ENCODE results near the gene RBM4. TPM values are rescaled to one million over a fixed set of nuclear protein-coding genes. Genes with fewer than 3 reads are reported as not detected.

Gene RBM4
- total and polyA plus RNA-seq, 2 of the 4 experiments (the other 2 are of a cell fraction): 165 to 198 TPM

DNA sequence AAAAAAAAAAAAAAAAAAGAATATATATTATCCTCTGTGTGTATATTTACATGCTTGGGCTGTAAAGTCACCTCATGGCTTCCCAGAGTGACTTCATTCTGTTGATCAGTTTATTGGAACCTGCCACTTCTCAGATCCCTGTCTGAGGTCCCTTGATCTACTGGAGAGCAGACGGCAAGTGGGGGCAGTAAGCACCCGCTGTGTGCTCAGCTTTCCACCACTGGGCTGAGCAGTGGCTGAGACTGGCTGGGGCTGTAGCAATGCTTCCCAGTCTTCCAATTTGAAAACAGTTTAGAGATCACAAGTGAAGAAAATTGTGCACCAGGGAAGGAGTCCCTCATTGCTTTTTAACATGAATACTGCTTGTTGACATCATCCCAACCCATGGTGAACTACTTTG, 46.1 kb downstream of the RBM4 start:
- CTCF ChIA-PET: no interaction called here
- no peak for DNase-seq
- 60% methylated on average over 1 of the region's 2 CpGs; no CpG with 5 or more reads in 1 of the 2 experiments for WGBS, 2 experiments (ENCODE audit: extremely low coverage in 2 of 2, insufficient read length in 1 of 2)

More for the DNA sequence above, 46.1 kb downstream of the RBM4 start:
- H2BK20ac ChIP-seq (ENCODE audit: low read depth, low read length): no peak overlapping the region
- no peak overlapping the region for H4K5ac ChIP-seq (ENCODE audit: low read depth, low read length)
- no peak overlapping the region for H2BK120ac ChIP-seq (ENCODE audit: low read depth, low read length)
- H2AK9ac ChIP-seq (replicated peaks; ENCODE audit: low read depth, low read length, poor library complexity): no peak overlapping the region
- H3K36me3 ChIP-seq (ENCODE audit: control insufficient read depth, insufficient read depth, low read length): 0 out of 2 replicates have a peak, but pooled peaks cover 1% of the 10 kb centered on the region
- H3K18ac ChIP-seq (ENCODE audit: low read depth, low read length): no peak overlapping the region
- no peak overlapping the region for H3K4me3 ChIP-seq (ENCODE audit: insufficient read depth, low read depth, low read length)
- TF ChIP-seq, protein P1, sequence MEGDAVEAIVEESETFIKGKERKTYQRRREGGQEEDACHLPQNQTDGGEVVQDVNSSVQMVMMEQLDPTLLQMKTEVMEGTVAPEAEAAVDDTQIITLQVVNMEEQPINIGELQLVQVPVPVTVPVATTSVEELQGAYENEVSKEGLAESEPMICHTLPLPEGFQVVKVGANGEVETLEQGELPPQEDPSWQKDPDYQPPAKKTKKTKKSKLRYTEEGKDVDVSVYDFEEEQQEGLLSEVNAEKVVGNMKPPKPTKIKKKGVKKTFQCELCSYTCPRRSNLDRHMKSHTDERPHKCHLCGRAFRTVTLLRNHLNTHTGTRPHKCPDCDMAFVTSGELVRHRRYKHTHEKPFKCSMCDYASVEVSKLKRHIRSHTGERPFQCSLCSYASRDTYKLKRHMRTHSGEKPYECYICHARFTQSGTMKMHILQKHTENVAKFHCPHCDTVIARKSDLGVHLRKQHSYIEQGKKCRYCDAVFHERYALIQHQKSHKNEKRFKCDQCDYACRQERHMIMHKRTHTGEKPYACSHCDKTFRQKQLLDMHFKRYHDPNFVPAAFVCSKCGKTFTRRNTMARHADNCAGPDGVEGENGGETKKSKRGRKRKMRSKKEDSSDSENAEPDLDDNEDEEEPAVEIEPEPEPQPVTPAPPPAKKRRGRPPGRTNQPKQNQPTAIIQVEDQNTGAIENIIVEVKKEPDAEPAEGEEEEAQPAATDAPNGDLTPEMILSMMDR (conservative IDR thresholded peaks at IDR 0.05; ENCODE audit: low read depth, low read length): no peak
- TF ChIP-seq BHLHE40 (IDR thresholded peaks at IDR 0.05; ENCODE audit: low read depth, low read length) (no peak), CEBPB (IDR thresholded peaks at IDR 0.05; ENCODE audit: low read depth, low read length) (no peak), CHD1 (IDR thresholded peaks at IDR 0.05; ENCODE audit: low read depth, low read length) (no peak), MXI1 (IDR thresholded peaks at IDR 0.05; ENCODE audit: borderline replicate concordance, low read depth, low read length) (no peak), MAZ (IDR thresholded peaks at IDR 0.05; ENCODE audit: borderline replicate concordance, low read depth, low read length) (no peak), POLR2A (IDR thresholded peaks at IDR 0.05; ENCODE audit: low read depth, low read length) (no peak), MAFK (IDR thresholded peaks at IDR 0.05; ENCODE audit: low read depth, low read length) (no peak), RCOR1 (IDR thresholded peaks at IDR 0.05; ENCODE audit: insufficient replicate concordance, low read length) (no peak), RFX5 (IDR thresholded peaks at IDR 0.05; ENCODE audit: low read depth, low read length) (no peak)
- TF ChIP-seq, protein P2, sequence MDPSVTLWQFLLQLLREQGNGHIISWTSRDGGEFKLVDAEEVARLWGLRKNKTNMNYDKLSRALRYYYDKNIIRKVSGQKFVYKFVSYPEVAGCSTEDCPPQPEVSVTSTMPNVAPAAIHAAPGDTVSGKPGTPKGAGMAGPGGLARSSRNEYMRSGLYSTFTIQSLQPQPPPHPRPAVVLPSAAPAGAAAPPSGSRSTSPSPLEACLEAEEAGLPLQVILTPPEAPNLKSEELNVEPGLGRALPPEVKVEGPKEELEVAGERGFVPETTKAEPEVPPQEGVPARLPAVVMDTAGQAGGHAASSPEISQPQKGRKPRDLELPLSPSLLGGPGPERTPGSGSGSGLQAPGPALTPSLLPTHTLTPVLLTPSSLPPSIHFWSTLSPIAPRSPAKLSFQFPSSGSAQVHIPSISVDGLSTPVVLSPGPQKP (IDR thresholded peaks at IDR 0.05; ENCODE audit: borderline replicate concordance, low read depth, low read length): no peak
- TF ChIP-seq, protein P3, sequence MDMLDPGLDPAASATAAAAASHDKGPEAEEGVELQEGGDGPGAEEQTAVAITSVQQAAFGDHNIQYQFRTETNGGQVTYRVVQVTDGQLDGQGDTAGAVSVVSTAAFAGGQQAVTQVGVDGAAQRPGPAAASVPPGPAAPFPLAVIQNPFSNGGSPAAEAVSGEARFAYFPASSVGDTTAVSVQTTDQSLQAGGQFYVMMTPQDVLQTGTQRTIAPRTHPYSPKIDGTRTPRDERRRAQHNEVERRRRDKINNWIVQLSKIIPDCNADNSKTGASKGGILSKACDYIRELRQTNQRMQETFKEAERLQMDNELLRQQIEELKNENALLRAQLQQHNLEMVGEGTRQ (IDR thresholded peaks at IDR 0.05; ENCODE audit: low read depth, low read length): no peak
- no peaks in the 10 kb centered on the region for H3K4me1 ChIP-seq (ENCODE audit: control insufficient read depth, insufficient read depth, low read length)
- no peaks in the 10 kb centered on the region for H3K9me1 ChIP-seq (ENCODE audit: insufficient read depth, low read length)
- in situ Hi-C loops (cut with MboI; ENCODE audit: low sequenced_read_pairs): loop anchor here (10.0 kb wide), 1 partner anchor 280 kb away; no protein-coding TSS in a partner anchor
- H4K91ac ChIP-seq (ENCODE audit: insufficient read depth, low read depth, low read length): no peak overlapping the region
- H3K9ac ChIP-seq (ENCODE audit: low read depth, low read length): no peak overlapping the region
- no peak overlapping the region for H2BK15ac ChIP-seq (ENCODE audit: low read depth, low read length)
- no peaks in the 10 kb centered on the region for H3K79me1 ChIP-seq (ENCODE audit: low read depth in 1 of 2, low read length in 2 of 2)
- intact Hi-C loops (cut with micrococcal nuclease): no loop called here
- POLR2A ChIA-PET (ENCODE audit: unreplicated experiment): no interaction called here
- H3K14ac ChIP-seq (replicated peaks; ENCODE audit: low read depth, low read length): no peak overlapping the region
- no peak overlapping the region for H2BK5ac ChIP-seq (ENCODE audit: low read depth, low read length, poor library complexity, severe bottlenecking)
- ATAC-seq (ENCODE audit: low read depth): no peak
- no peak overlapping the region for H4K8ac ChIP-seq (ENCODE audit: low read depth in 2 of 2, low read length in 2 of 2)
- no peak overlapping the region for H3K23ac ChIP-seq (ENCODE audit: low read depth, low read length)
- no peak overlapping the region for H3K27ac ChIP-seq (ENCODE audit: insufficient read depth, low read length)
- no peak overlapping the region for H2AK5ac ChIP-seq (ENCODE audit: low read depth, low read length)
- H3K4me2 ChIP-seq (ENCODE audit: low read depth, low read length): no peak overlapping the region
- no TSS peak for BruUV-seq (replicated peaks)
- no peaks in the 10 kb centered on the region; the same call in 1 of the 2 replicates for H4K20me1 ChIP-seq (ENCODE audit: insufficient read depth, low read length)
- H3K9me3 ChIP-seq (ENCODE audit: control insufficient read depth, insufficient read depth, low read length): no peaks in the 10 kb centered on the region
- H3K4ac ChIP-seq (ENCODE audit: low read depth, low read length): no peak overlapping the region
- no peaks in the 10 kb centered on the region for H3K27me3 ChIP-seq (ENCODE audit: control insufficient read depth, insufficient read depth, low read length)
- dilution Hi-C loops (cut with HindIII; ENCODE audit: low sequenced_read_pairs, unreplicated experiment): no loop called here
- H3K56ac ChIP-seq (ENCODE audit: extremely low read depth, insufficient read depth, low read length): no peak overlapping the region
- H2AFZ ChIP-seq (replicated peaks; ENCODE audit: low read length, poor library complexity): no peak overlapping the region
